GM12891 (cell line): ENCODE results near the gene GPS1.
A peak's percentile ranks its signal among the peaks of the same experiment; 100 is the strongest.

Source experiments
- DNase-seq: peaks from one replicate; pipeline ENCODE4 v3.0.0; 2011; ENCODE audit warnings: low spot score; ENCODE audit not compliant: insufficient read length
- FAIRE-seq: peaks from 2 replicates; lab custom pipeline; 2011; peaks lifted over from hg19 to GRCh38; lab: Jason Lieb, UNC
- PAX5 ChIP-seq: IDR thresholded peaks from 2 replicates; pipeline ENCODE4 v1.6.1; 2011; ENCODE audit warnings: low read length, moderate library complexity, mild to moderate bottlenecking; ENCODE audit not compliant: insufficient read depth, severe bottlenecking
- POLR2A ChIP-seq: IDR thresholded peaks from 2 replicates; pipeline ENCODE4 v1.6.1; 2011; ENCODE audit warnings: low read depth, low read length, control low read depth
- POLR2AphosphoS5 ChIP-seq: IDR thresholded peaks from 2 replicates; pipeline ENCODE4 v1.6.1; 2011; ENCODE audit warnings: low read depth, low read length, control low read depth
- POU2F2 ChIP-seq: IDR thresholded peaks from 2 replicates; pipeline ENCODE4 v1.6.1; 2011; ENCODE audit warnings: low read depth, mild to moderate bottlenecking, control low read depth, low read length, moderate library complexity
- SPI1 ChIP-seq: IDR thresholded peaks from 2 replicates; pipeline ENCODE4 v1.6.1; 2011; ENCODE audit warnings: low read depth, low read length, control low read depth
- TAF1 ChIP-seq: IDR thresholded peaks from 2 replicates; pipeline ENCODE4 v1.6.1; 2011; ENCODE audit warnings: low read depth, low read length, control low read depth

GPS1 gene

DNA sequence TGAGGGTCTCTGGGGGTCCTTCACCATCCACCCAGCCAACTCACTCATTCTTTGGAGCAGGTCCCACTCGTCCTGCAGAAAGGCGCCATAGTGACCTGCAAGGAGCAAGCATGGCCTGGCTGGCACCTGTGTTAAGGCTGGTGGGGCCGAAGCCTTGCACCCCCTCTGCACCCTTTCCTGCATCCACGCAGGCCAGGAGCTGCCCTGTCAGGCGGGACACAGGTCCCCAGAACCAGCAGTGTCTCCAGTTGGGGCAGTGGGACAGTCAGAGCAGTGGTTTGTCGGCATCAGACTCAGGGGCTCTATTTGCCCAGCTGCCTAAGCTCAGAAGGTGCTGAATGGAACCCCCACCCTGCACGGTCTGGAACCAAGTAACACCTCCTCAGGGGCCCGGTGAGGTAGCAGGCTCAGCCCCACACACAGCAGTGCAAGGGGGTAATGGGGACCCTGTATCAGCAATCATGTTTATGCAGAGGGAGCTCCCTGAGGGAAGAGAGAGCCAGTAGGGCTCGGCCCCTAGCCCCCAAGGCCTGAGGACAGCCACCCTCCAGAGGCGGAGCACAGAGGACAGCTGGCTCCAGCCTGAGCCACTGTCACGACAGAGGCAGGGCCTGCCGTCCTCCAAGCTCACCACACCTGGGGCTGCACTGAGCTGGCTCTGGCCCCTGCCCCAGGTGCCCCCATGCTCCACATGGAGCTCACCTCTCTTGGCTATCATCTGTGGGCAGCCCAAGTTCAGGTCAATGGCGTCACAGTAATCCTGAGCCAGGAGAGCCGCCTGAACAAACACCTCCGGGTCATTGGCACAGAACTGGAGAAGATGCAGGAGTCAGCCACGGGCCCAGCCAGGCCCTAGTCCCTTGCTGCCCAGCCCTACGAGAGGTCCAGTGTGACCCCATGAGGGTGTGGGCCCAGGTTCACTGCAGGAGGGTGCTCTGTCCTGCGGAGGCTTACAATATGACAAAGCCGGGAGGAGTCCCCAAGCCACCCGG, 12.0 kb downstream of the GPS1 start:
- TF ChIP-seq PAX5 (no peak), POLR2A (0 out of 2 replicates have a peak, but pooled peaks have one; percentile 9)
- DNase-seq (no peak), FAIRE-seq (no peak)

DNA sequence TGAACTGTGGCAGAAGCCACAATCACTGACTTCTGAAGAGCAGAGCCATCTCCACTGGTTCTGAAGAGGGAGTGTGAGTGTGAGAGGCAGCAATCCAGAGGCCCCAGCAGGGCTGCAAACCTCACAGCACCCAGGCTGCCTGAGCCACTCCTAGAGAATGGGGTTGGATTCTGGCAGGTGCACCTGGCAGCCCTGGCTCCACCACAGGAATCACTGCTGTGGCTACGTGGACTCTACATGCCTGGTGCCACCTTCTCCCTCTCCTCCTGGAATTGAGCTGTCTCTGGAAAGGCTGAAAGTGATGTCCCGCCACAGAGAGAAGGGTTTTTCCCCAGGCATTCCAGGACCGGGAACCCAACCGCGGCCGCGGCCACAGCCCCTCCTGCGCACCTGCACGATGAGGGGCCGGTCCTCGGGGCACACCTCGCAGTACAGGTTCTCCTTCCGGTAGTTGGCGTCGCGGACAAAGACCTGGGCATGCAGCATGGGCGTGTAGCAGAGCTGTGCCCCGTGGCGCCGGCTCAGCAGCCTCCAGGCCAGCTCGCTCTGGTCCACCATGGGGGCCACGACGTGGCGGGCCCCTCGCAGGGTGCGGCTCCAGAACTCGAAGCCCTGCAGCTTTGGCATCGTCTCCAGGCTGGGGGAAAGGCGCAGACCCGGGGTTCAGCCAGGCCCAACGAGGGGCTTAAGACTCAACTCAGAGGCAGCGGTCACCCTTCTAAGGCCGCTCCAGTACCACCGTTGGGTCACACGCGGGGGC, 12.9 kb downstream of the GPS1 start:
- FAIRE-seq = peak; percentile 51
- no peak for TF ChIP-seq POU2F2
- TF ChIP-seq POLR2A = peak; percentile 30; the same call in 1 of the 2 replicates
- DNase-seq = no peak

DNA sequence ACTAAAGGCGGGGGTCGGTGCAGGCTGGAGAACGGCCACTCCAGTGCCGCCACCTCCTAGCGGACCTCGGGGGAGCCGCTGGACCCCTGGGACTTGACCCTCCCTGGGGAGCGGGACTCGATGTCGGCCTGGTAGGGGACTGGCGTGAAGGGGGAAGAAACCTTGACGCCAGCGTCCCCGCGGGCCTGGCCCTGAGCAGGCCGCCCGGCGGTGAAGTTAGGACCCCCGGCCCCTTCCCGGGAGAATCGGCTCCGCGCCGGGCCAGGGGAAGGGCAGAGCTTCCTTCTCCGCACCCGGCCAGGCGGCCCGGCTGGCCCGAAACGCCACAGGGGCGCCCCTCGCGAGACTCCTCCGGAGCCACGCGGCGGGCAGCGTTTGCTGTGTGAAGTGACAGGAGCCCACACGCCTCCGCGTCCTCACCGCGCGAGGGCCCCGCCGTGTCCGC, 13.5 kb downstream of the GPS1 start:
- DNase-seq (peak; percentile 83), FAIRE-seq (no peak)
- no peak for TF ChIP-seq POU2F2
- no peak for TF ChIP-seq POLR2A
- no peak for TF ChIP-seq SPI1
- no peak for TF ChIP-seq TAF1
- no peak for TF ChIP-seq PAX5
- no peak for TF ChIP-seq POLR2AphosphoS5

DNA sequence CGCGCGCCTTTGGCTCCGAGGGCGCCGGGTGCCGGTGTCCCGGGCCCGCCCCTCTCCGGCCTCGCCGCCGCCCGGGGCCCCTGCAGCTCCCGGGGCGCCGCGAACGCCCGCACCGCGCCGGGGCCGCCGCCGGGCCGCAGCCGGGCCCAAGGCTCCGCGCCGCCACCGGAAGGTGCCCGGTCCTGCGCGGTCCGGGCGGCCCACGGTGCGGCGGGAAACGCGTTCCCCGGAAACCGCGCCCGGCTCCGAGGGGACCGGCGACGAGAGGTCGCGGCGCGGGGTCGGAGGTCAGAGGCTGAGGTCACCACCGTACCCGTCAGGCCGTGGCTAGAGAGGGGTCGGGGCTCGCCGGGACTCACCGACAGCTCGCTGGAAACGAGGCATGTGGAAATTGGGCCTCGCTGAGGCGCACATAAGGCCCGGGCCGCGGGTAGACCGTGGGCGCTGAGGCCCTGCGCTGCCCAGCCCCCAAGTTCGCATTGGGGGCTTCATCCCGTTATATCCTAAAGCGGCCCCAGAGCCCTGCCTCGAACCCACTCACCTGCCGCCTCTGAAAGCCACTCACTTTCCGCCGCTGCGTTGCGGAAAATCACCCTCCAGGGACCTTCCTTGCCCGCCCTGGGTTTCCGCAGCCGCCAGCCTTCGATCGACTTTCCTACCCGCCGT, 14.1 kb downstream of the GPS1 start, which contains the start of gene DUS1L:
DUS1L (minus strand) TSS at position 167 of the 666 bp plus-strand sequence. CDS start 745 bp downstream, outside the sequence.
- TF ChIP-seq POLR2AphosphoS5 = no peak
- TF ChIP-seq TAF1 = peak; percentile 75
- peak; percentile 79 for TF ChIP-seq PAX5
- DNase-seq (peak; percentile 96), FAIRE-seq (peak; percentile 76)

DNA sequence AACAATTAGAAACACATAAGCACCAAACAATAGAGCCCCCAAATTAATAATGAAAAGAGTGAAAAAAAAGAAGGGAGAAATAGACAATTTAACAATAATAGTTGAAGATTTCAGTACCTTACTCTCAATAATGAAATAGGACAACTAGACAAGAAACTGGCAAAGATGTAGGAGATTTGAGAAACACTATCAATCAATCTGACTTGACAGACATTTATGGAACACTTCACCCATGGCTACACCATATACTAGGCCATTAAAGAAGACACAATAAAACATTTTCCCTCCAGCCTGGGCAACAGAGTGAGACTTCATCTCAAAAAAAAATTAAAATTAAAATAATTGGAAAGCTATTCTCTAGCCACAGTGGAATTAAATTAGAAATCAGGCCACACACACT, 18.9 kb downstream of the GPS1 start:
- no peak for TF ChIP-seq PAX5
- no peak for TF ChIP-seq SPI1
- no peak for TF ChIP-seq POLR2AphosphoS5
- TF ChIP-seq POU2F2 = no peak
- no peak for TF ChIP-seq TAF1
- no peak for TF ChIP-seq POLR2A
- DNase-seq = no peak
- FAIRE-seq = no peak

DNA sequence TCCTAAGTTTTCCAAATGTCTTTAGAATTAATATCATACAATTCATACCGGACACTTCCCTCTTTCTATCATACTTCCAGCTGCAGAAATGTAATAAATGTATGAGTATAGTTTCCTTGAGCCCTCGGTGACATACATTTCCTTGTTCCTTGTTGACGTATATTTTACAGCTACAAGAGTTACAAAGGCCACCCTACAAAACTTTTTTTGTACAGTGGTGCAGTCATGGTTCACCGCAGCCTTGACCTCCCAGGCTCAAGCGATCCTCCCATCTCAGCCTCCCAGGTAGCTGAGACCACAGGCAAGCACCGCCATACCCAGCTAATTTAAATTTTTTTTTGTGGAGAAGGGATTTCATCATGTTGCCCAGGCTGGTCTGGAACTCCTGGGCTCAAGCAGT, 21.1 kb downstream of the GPS1 start:
- DNase-seq (no peak), FAIRE-seq (no peak)
- no peak for TF ChIP-seq SPI1

DNA sequence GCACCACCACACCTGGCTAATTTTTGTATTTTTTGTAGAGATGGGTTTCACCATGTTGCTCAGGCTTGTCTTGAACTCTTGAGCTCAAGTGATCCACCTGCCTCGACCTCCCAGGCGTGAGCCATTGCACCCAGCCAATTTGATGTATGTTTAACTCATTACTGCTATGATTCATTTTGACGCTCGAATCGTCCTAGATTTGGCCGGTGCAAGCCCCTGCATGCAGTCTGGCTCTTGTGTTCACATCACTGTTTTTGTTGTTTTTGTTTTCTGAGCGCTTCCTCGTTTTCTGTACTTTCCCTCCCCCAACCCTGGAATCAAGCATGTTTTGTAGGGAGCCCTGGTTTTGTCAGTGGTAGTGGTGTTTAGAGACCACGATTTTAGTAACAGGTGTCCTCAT, 21.7 kb downstream of the GPS1 start:
- no peak for DNase-seq
- TF ChIP-seq TAF1 (no peak), POLR2AphosphoS5 (no peak), PAX5 (no peak), POLR2A (no peak), SPI1 (no peak), POU2F2 (no peak)

DNA sequence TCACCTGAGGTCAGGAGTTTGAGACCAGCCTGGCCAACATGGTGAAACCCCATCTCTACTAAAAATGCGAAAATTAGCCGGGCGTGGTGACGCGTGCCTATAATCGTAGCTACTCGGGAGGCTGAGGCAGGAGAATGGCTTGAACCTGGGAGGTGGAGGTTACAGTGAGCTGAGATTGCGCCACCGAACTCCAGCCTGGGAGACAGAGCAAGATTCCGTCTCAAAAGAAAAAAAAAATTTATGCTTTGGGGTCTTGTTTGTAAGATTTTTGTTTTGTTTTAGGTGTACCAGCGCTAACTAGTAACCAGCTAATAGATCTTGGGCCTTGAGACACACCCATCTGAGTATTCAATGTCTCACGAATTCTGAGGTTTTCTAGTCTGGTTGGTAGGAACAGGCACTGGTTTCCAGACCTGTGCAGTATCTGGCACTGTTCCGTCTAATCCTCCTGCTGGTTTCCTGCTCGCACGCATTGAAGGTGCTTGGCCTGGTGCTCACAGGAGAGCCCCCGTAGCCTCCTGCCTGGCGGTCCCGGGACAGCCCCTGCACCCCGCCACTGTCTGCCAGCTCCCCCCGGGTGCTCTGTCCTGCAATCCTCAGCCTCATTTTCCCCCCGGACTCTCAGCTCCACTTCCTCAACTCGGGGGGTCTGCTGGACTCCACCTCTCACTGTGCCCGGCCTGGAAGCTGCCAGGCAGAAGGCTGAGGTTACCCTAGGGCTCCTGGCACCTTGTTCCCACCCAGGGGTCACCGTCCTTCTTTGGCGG, 24.5 kb downstream of the GPS1 start:
- no peak for FAIRE-seq
- no peak for DNase-seq
- TF ChIP-seq POLR2AphosphoS5 = 0 out of 2 replicates have a peak, but pooled peaks have one; percentile 20
- TF ChIP-seq SPI1 = no peak

More for the DNA sequence above, 21.7 kb downstream of the GPS1 start:
- FAIRE-seq = no peak
